Endothelial cell of umbilical vein (primary cell): Measurements from ENCODE around the gene TXNRD1. TPM values are rescaled to one million over a fixed set of nuclear protein-coding genes. Genes with fewer than 3 reads are reported as not detected.

ENCODE experiments used
- BruUV-seq: library from RNA; stranded (reverse); fragments of 400-500 nt; replicated peaks from 2 replicates; lab custom pipeline; 2021; lab: Mats Ljungman, UMichigan
- CTCF ChIA-PET: fragments of 300-600, 350-600 bp; sonication (Branson Sonifier 250); formaldehyde crosslinking; loops from one replicate; lab custom pipeline; 2021; ENCODE audit warnings: antibody characterized with exemption, inconsistent platforms; lab: Charles Lee
- POLR2A ChIA-PET: fragments of 300-600, 350-600 bp; sonication (Branson Sonifier 250); formaldehyde crosslinking; loops from one replicate; lab custom pipeline; 2021; ENCODE audit warnings: antibody characterized with exemption, inconsistent platforms; lab: Charles Lee
- DNase-seq: peaks from one replicate; pipeline ENCODE4 v3.0.0-alpha.2; 2011; ENCODE audit warnings: low read depth, low spot score
- FAIRE-seq: peaks from 2 replicates; lab custom pipeline; 2011; peaks lifted over from hg19 to GRCh38; lab: Jason Lieb, UNC
- H2AFZ ChIP-seq: 2 replicates; pipeline ENCODE4 v1.6.0; 2012; ENCODE audit warnings: low read depth, low read length, control low read depth, inconsistent platforms
- H3K27ac ChIP-seq: 2 replicates; pipeline ENCODE4 v1.5.1; 2011; ENCODE audit warnings: low read depth, mild to moderate bottlenecking, control low read depth, low read length, moderate library complexity; ENCODE audit not compliant: insufficient read depth
- H3K27me3 ChIP-seq, 2 experiments: 2 replicates each; pipeline versions ENCODE4 v1.6.0 to v1.6.1; 2011; ENCODE audit warnings: low read length in 2 of 2, mixed read lengths in 1 of 2; ENCODE audit not compliant: control insufficient read depth in 2 of 2, insufficient read depth in 2 of 2
- H3K36me3 ChIP-seq, 2 experiments: 2 replicates in 1 of 2; 3 replicates in 1 of 2; pipeline ENCODE4 v1.5.1; 2011; ENCODE audit warnings: low read length in 2 of 2, mild to moderate bottlenecking in 1 of 2, moderate library complexity in 1 of 2; ENCODE audit not compliant: control insufficient read depth in 2 of 2, insufficient read depth in 2 of 2; ENCODE audit errors: extremely low read depth in 1 of 2
- H3K4me1 ChIP-seq: 3 replicates; pipeline ENCODE4 v1.5.1; 2011; ENCODE audit warnings: mild to moderate bottlenecking, low read length; ENCODE audit not compliant: control insufficient read depth, insufficient read depth; ENCODE audit errors: extremely low read depth
- H3K4me2 ChIP-seq: 2 replicates; pipeline ENCODE4 v1.6.1; 2011; ENCODE audit warnings: low read length, control low read depth, mixed read lengths; ENCODE audit not compliant: insufficient read depth
- H3K4me3 ChIP-seq, 3 experiments: fragments of 200-600 bp in 1 of 3; sonication (generic), shearing (Covaris generic) in 1 of 3; replicated peaks in 1 of 3; 2 replicates each; pipeline ENCODE4 v1.5.1; 2011 to 2016; ENCODE audit warnings: control low read depth in 3 of 3, low read length in 3 of 3, mild to moderate bottlenecking in 2 of 3, inconsistent platforms in 1 of 3, low read depth in 1 of 3, moderate library complexity in 1 of 3; ENCODE audit not compliant: insufficient read depth in 1 of 3
- H3K79me2 ChIP-seq: 2 replicates; pipeline ENCODE4 v1.6.0; 2012; ENCODE audit warnings: low read length, inconsistent platforms; ENCODE audit not compliant: control insufficient read depth, insufficient read depth
- H3K9ac ChIP-seq: replicated peaks from 2 replicates; pipeline ENCODE3; 2011; ENCODE audit warnings: low read length, control low read depth; ENCODE audit not compliant: insufficient read depth; ENCODE audit errors: extremely low read depth
- H3K9me1 ChIP-seq: replicated peaks from 3 replicates; pipeline ENCODE4 v1.6.0; 2011; ENCODE audit warnings: mild to moderate bottlenecking, low read length; ENCODE audit not compliant: control insufficient read depth, insufficient read depth; ENCODE audit errors: extremely low read depth
- H3K9me3 ChIP-seq: replicated peaks from 2 replicates; pipeline ENCODE4 v1.5.1; 2012; ENCODE audit warnings: low read length, inconsistent platforms; ENCODE audit not compliant: control insufficient read depth, insufficient read depth
- H4K20me1 ChIP-seq: replicated peaks from 2 replicates; pipeline ENCODE3; 2011; ENCODE audit warnings: mild to moderate bottlenecking, low read length; ENCODE audit not compliant: control insufficient read depth, insufficient read depth; ENCODE audit errors: extremely low read depth
- JUN ChIP-seq: IDR thresholded peaks from 2 replicates; pipeline ENCODE4 v1.6.1; 2011; ENCODE audit warnings: borderline replicate concordance, low read depth; ENCODE audit not compliant: insufficient read length, insufficient read depth
- MAX ChIP-seq: IDR thresholded peaks from 2 replicates; pipeline ENCODE4 v1.6.1; 2011; ENCODE audit not compliant: insufficient read depth, insufficient read length
- POLR2A ChIP-seq: IDR thresholded peaks from 2 replicates; pipeline ENCODE4 v1.6.1; 2012; ENCODE audit warnings: low read depth, mild to moderate bottlenecking, control low read depth, low read length
- POLR2AphosphoS5 ChIP-seq: IDR thresholded peaks from 2 replicates; pipeline ENCODE4 v1.6.1; 2012; ENCODE audit warnings: low read depth, mild to moderate bottlenecking, control low read depth, low read length, moderate library complexity; ENCODE audit not compliant: insufficient read depth
- dilution Hi-C: fragments of 300-500 bp; cut with MboI; formaldehyde crosslinking; loops from one replicate; pipeline ENCODE4 v1.15.0; 2019; ENCODE audit warnings: low sequenced_read_pairs; ENCODE audit not compliant: extremely low pct_ligation_motif_present
- intact Hi-C: fragments of 100-400 bp; cut with micrococcal nuclease; formaldehyde crosslinking; loops from one replicate; pipeline ENCODE4 v1.10.0; 2022
- polyA plus RNA-seq, 4 experiments: library from polyadenylated mRNA; depleted of rRNA in 3 of 4; stranded (reverse) in 3 of 4; unstranded in 1 of 4; fragments of >200 nt; gene quantifications; 2 replicates each; pipeline versions ENCODE4 v1.2.1 to v1.2.3, GENCODE V29; 2011 to 2012; ENCODE audit warnings: missing spikeins in 1 of 4
- total RNA-seq: library from RNA; stranded (reverse); gene quantifications from 2 replicates; pipeline ENCODE4 v1.2.3, GENCODE V29; 2021
- TF ChIP-seq, protein P1 (sequence below), 2 donors: IDR thresholded peaks; 1 replicate in 1 of 2; 2 replicates in 1 of 2; pipeline ENCODE4 v1.5.1; 2011; ENCODE audit warnings: low read length in 2 of 2, mild to moderate bottlenecking in 2 of 2, moderate library complexity in 2 of 2, control low read depth in 1 of 2, inconsistent platforms in 1 of 2, low read depth in 1 of 2; ENCODE audit not compliant: insufficient read depth in 1 of 2; ENCODE audit errors: extremely low read depth in 1 of 2

The TXNRD1 gene
- total and polyA plus RNA-seq, 2 donors (not counting 3 experiments of a cell fraction or from before 2014, with no cell fraction given), result 309 to 566 TPM

DNA sequence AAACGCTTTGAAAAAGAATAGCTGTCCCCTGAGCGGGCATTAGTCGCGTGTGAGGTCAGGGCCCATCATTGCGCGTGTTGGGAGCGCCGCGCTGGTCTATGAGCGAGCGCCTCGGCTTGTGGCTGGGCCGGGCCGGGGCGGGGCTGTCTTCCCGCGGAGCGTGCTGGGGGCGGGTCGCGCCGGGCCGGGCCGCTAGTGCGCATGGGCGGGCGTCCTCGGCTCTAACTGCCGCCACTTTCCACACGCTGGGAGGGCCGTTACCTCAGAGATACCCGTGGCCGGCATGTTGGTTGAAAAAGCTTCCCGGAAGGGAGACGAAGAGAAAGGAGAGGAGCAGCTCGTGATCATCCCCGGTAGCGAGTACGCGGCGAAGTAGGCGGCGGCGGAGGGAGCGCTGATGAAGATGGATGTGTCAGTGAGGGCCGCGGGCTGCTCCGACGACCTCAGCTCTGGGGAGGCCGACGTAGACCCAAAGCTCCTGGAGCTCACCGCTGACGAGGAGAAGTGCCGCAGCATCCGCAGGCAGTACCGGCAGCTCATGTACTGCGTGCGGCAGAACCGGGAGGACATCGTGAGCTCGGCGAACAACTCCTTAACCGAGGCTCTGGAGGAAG lies 88.1 kb downstream of the TXNRD1 start, which contains the start of gene EID3:
Gene EID3, plus strand, starts transcription at position 202 of the 614 bp plus-strand sequence. Its CDS starts 196 bp downstream, at position 398.
- peak within 1 kb of the TSS; percentile 46 for H3K27ac ChIP-seq
- peaks cover 100% of the 10 kb centered on the region for H3K79me2 ChIP-seq
- no peaks in the 10 kb centered on the region for H3K9me3 ChIP-seq
- ChIA-PET POLR2A (interaction anchor here (0.6 to 2.8 kb wide), 6 partner anchors 9 to 84 kb away, joined by 3 to 8 read pairs (median 4); no protein-coding TSS in a partner anchor), CTCF (interaction anchor here (1.0 to 1.5 kb wide), 2 partner anchors 87 to 90 kb away, joined by 3 to 8 read pairs; no protein-coding TSS in a partner anchor)
- H3K9me1 ChIP-seq, result no peaks in the 10 kb centered on the region
- no peak within 1 kb of the TSS for H2AFZ ChIP-seq
- dilution Hi-C loops (no loop called here), intact Hi-C loops (loop anchor here (1.0 to 5.0 kb wide), 2 partner anchors 84 to 804 kb away; partner anchors contain the start of gene WASHC4)
- no peak for TF ChIP-seq JUN
- peak; percentile 43 for TF ChIP-seq POLR2AphosphoS5
- TF ChIP-seq, protein P1, sequence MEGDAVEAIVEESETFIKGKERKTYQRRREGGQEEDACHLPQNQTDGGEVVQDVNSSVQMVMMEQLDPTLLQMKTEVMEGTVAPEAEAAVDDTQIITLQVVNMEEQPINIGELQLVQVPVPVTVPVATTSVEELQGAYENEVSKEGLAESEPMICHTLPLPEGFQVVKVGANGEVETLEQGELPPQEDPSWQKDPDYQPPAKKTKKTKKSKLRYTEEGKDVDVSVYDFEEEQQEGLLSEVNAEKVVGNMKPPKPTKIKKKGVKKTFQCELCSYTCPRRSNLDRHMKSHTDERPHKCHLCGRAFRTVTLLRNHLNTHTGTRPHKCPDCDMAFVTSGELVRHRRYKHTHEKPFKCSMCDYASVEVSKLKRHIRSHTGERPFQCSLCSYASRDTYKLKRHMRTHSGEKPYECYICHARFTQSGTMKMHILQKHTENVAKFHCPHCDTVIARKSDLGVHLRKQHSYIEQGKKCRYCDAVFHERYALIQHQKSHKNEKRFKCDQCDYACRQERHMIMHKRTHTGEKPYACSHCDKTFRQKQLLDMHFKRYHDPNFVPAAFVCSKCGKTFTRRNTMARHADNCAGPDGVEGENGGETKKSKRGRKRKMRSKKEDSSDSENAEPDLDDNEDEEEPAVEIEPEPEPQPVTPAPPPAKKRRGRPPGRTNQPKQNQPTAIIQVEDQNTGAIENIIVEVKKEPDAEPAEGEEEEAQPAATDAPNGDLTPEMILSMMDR (IDR thresholded peaks at IDR 0.05; ENCODE audit: extremely low read depth in 1 of 2, insufficient read depth in 1 of 2, low read depth in 1 of 2, low read length in 2 of 2), result no peak
- TF ChIP-seq MAX, result peak; percentile 8
- peak; percentile 46 for TF ChIP-seq POLR2A
- FAIRE-seq, result no peak
- peaks cover 0 to 52% of the 10 kb centered on the region in 2 experiments for H3K36me3 ChIP-seq
- H3K9ac ChIP-seq, result peak within 1 kb of the TSS; percentile 41
- BruUV-seq, result TSS peak; percentile 1
- DNase-seq, result peak; percentile 86
- peak within 1 kb of the TSS; percentile 11 to 37 (median 36) for H3K4me3 ChIP-seq
- H3K27me3 ChIP-seq, result no peaks in the 10 kb centered on the region
- H3K4me1 ChIP-seq, result peaks cover 67% of the 10 kb centered on the region
- peak within 1 kb of the TSS; percentile 75 for H3K4me2 ChIP-seq
- peaks cover 40% of the 10 kb centered on the region for H4K20me1 ChIP-seq
